Cardiac septum (tissue), 1 donor: Measurements from ENCODE around the gene CCDC30. TPM values are rescaled to one million over a fixed set of nuclear protein-coding genes. Genes with fewer than 3 reads are reported as not detected.

Experiments used
- DNase-seq: peaks from one replicate; pipeline ENCODE4 v3.0.0-alpha.2; 2020; ENCODE audit warnings: low spot score
- intact Hi-C: fragments of 100-400 bp; cut with DNase I; formaldehyde crosslinking; loops from one replicate; pipeline ENCODE4 v1.14.0; 2022
- long read RNA-seq: library from polyadenylated mRNA; unstranded; transcript quantifications from one replicate; pipeline ENCODE4 v2.0.0, GENCODE V29; 2021
- total RNA-seq: library from RNA; stranded (reverse); fragmentation: NEBNext Ultra II Directional; extraction: Animal tissue kit (Norgen Biotek cat#: 25700); gene quantifications from one replicate; pipeline ENCODE4 v1.2.1, GENCODE V29; 2021
- donor health status: DM: no; HTN: no; CAD: no.

CCDC30 gene
- total RNA-seq: 2.0 TPM
- long read RNA-seq, partial matches to known transcripts: 0 of 5 reads
- long read RNA-seq, other reads (novel, unspliced or antisense): 5 of 5 reads

- peak; percentile 95 for DNase-seq
- intact Hi-C loops: no loop called here
Observed at GRCh38 chr1:42462828-42463763, at the start of gene CCDC30. Gene CCDC30, plus strand, starts transcription at chr1:42463286. Its CDS starts 17,266 bp downstream, at chr1:42480552.

GRCh38 chr1:42414551-42415496, 48.3 kb upstream of the CCDC30 start:
- intact Hi-C loops: no loop called here
- DNase-seq: no peak

DNA sequence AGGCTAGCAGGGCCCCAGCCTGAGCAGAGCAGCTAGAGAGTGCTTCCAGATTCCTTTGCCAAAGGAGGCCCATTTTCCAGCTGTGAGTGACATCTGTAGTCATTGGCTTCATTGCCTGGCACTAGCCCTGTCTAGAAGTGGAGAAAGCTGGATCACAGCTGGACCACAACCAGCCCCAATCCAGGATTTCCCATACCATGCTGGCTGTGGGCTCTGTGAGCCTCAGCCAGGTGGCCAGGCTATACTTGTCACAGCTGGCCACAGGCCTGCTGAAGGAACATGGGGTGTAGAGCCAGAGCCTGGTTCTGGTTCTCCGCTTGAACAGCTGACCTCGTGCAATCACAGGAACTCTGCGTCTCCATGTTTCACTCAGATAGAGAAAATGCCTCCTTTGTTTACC, 45.9 kb upstream of the CCDC30 start:
- DNase-seq: no peak

GRCh38 chr1:42418516-42418915, 44.6 kb upstream of the CCDC30 start:
- DNase-seq: no peak
- intact Hi-C loops: no loop called here

More for the DNA sequence above, 45.9 kb upstream of the CCDC30 start:
- intact Hi-C loops: no loop called here

DNA sequence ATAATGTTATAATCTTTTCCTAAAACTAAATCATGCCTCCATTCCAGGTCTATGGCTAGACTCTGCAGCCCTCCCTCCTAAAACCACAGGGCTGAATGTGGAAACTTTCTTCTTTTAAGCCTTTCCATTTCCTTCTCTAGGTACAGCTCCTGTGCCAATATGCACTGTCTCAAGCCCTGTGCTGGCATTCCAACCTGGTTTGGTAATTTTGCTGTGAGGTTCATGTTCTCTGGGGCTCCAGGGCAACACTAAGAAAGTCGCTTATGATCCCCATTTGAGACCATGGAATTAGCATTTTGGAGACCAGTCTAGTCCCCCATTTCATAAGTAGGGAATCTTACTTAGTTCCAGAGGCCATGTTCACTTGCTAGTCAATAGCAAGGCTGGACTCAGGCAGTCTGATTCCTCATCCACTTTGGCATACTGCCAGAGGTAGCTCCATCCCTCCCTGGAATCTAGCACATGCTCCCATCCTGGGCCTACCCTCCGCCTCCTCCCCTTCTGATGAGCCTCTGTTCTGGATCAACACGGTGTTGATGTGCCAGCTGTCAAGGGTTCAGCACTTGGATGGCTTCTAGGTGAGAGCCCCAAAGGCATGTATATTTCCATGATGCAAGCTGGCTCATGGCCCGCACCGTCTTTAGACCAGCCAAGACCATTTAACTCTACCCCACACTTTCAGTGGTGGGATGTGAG, 43.8 kb upstream of the CCDC30 start:
- peak; percentile 82 for DNase-seq
- intact Hi-C loops: no loop called here

DNA sequence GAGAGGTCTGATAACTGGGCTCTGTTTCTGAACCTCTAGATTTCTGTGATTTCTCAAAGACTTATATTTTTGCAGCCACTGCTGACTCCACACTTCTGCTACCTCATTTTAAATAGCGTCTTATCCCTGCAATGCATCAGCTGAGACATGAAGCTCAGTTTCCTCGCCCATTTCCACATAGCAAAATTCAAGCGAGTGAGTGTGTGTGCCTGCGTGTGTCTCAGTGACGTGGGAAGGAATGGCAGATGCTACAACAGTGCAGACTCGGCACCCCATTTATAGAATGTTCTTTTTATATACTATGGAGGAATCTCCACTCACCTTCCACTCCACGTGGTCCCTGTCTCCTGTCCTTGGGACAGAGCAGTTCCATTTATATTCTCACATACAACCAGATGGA, 43.0 kb upstream of the CCDC30 start:
- DNase-seq: no peak
- intact Hi-C loops: no loop called here

GRCh38 chr1:42420911-42421585, 42.0 kb upstream of the CCDC30 start:
- intact Hi-C loops: no loop called here
- no peak for DNase-seq

GRCh38 chr1:42422737-42423136, 40.3 kb upstream of the CCDC30 start:
- DNase-seq: no peak
- intact Hi-C loops: no loop called here

- intact Hi-C loops: no loop called here
- no peak for DNase-seq
Observed at GRCh38 chr1:42423681-42424080, 39.4 kb upstream of the CCDC30 start.

- no peak for DNase-seq
- intact Hi-C loops: no loop called here
Observed at GRCh38 chr1:42424201-42424600, 38.9 kb upstream of the CCDC30 start.

DNA sequence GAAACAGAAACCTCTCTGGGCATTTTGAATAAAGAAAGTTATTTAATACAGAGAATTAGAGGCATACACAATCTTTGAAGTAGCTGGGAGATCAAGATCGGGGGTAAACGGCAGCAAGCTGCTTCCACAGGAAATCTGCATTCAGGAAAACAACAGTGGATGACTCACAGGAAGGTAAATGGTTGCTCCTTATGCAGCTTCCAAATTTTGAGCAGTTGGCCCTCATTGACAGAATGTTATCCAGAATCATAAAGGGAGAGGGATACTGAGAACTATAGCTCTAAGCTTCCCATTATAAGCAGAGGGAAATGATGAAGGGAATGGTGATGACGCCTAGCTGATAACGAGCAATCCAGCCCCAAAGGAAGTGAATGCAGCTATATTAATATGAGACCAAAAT, 35.8 kb upstream of the CCDC30 start:
- DNase-seq: no peak
- intact Hi-C loops: no loop called here

- no peak for DNase-seq
- intact Hi-C loops: no loop called here
Observed at GRCh38 chr1:42429603-42430002, 33.5 kb upstream of the CCDC30 start.

GRCh38 chr1:42430286-42431135, 32.6 kb upstream of the CCDC30 start:
- intact Hi-C loops: no loop called here
- DNase-seq: no peak

DNA sequence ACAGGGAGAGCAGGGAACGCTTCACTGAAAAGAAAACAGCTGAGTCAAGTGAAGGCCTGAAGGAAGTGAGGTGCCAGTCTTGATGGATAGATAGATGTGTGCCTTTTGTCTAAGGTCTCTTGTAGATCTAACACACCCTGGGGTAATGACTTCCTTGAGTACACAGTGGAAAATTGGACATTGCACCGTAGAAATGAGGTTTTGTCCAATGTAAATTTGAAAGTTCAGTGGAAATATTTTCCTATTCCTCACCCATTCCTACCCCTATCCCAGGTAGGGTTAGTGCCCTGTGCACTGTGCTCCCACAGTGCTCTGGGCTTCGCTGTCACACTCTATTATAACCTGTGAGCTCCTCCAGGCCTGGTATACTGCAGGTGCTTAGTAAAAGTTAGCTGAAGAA, 31.6 kb upstream of the CCDC30 start:
- no peak for DNase-seq
- intact Hi-C loops: no loop called here

- no peak for DNase-seq
- intact Hi-C loops: no loop called here
Observed at GRCh38 chr1:42432714-42433113, 30.4 kb upstream of the CCDC30 start.

- no peak for DNase-seq
- intact Hi-C loops: no loop called here
Observed at GRCh38 chr1:42433369-42433768, 29.7 kb upstream of the CCDC30 start.

GRCh38 chr1:42434340-42434739, 28.7 kb upstream of the CCDC30 start:
- no peak for DNase-seq
- intact Hi-C loops: no loop called here

GRCh38 chr1:42439940-42440339, 23.1 kb upstream of the CCDC30 start:
- no peak for DNase-seq
- intact Hi-C loops: no loop called here
